Osteoblast (primary cell): Measurements from ENCODE around the gene MED13L. TPM values are rescaled to one million over a fixed set of nuclear protein-coding genes. Genes with fewer than 3 reads are reported as not detected.
A peak's percentile ranks its signal among the peaks of the same experiment; 100 is the strongest.

ENCODE experiments used
- DNase-seq: peaks from one replicate; pipeline ENCODE4 v3.0.0; 2011; ENCODE audit warnings: low spot score, mixed read lengths; ENCODE audit not compliant: insufficient read length; ENCODE audit errors: missing footprints
- H2AFZ ChIP-seq: 2 replicates; pipeline ENCODE4 v1.6.0; 2011; ENCODE audit warnings: mild to moderate bottlenecking, low read length
- H3K27ac ChIP-seq: 2 replicates; pipeline ENCODE4 v1.5.1; 2011; ENCODE audit warnings: mild to moderate bottlenecking, low read depth, low read length, moderate library complexity
- H3K27me3 ChIP-seq: 2 replicates; pipeline ENCODE4 v1.6.0; 2012; ENCODE audit warnings: mild to moderate bottlenecking, control low read depth, inconsistent platforms, low read length, moderate library complexity; ENCODE audit not compliant: insufficient read depth
- H3K36me3 ChIP-seq: 2 replicates; pipeline ENCODE4 v1.5.1; 2011; ENCODE audit warnings: mild to moderate bottlenecking, low read length, control low read depth, moderate library complexity; ENCODE audit not compliant: insufficient read depth
- H3K4me1 ChIP-seq: 2 replicates; pipeline ENCODE4 v1.5.1; 2011; ENCODE audit warnings: mild to moderate bottlenecking, low read length, control low read depth, moderate library complexity; ENCODE audit not compliant: insufficient read depth
- H3K4me2 ChIP-seq: 2 replicates; pipeline ENCODE4 v1.6.0; 2011; ENCODE audit warnings: mild to moderate bottlenecking, low read length; ENCODE audit not compliant: insufficient read depth
- H3K4me3 ChIP-seq: fragments of 200-600 bp; sonication (generic); 3 replicates; pipeline ENCODE4 v1.5.1; 2012; ENCODE audit warnings: mild to moderate bottlenecking, low read length, inconsistent platforms; ENCODE audit not compliant: insufficient read depth
- H3K79me2 ChIP-seq: 2 replicates; pipeline ENCODE4 v1.6.0; 2012; ENCODE audit warnings: mild to moderate bottlenecking, low read length, control low read depth, inconsistent platforms; ENCODE audit not compliant: insufficient read depth
- H3K9me3 ChIP-seq: 2 replicates; pipeline ENCODE4 v1.5.1; 2011; ENCODE audit warnings: low read depth, low read length, control low read depth
- H4K20me1 ChIP-seq: 2 replicates; pipeline ENCODE4 v1.6.0; 2012; ENCODE audit warnings: mild to moderate bottlenecking, low read length, control low read depth; ENCODE audit not compliant: insufficient read depth
- total RNA-seq: library from RNA; depleted of rRNA; stranded (reverse); fragments of >200 nt; gene quantifications from 2 replicates; pipeline ENCODE4 v1.2.3, GENCODE V29; 2012
- TF ChIP-seq, protein P1 (sequence below): IDR thresholded peaks from 2 replicates; pipeline ENCODE4 v1.5.1; 2011; ENCODE audit warnings: mild to moderate bottlenecking, low read depth, low read length, moderate library complexity; ENCODE audit errors: extremely low read depth

Gene MED13L
- total RNA-seq, 1 donor = 359 TPM

DNA sequence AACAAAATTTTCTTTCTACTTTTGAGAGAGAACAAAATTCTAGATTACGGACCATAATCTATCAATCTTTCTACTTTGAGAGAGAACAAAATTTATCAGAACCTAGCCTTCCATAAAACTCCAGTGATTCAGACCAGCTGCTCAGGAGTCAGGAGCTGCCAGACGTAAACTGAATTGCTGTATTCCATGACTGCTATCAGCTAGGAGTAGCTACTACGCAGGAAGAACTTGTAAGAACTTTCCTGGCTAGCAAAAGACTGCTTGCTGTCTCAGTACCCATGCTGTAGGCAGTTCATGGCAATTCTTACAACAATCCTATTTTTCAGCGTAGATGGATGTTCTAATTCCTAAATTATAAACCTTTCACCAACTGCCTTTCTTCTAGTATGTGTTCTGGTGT, 73.3 kb downstream of the MED13L start:
- TF ChIP-seq, protein P1, sequence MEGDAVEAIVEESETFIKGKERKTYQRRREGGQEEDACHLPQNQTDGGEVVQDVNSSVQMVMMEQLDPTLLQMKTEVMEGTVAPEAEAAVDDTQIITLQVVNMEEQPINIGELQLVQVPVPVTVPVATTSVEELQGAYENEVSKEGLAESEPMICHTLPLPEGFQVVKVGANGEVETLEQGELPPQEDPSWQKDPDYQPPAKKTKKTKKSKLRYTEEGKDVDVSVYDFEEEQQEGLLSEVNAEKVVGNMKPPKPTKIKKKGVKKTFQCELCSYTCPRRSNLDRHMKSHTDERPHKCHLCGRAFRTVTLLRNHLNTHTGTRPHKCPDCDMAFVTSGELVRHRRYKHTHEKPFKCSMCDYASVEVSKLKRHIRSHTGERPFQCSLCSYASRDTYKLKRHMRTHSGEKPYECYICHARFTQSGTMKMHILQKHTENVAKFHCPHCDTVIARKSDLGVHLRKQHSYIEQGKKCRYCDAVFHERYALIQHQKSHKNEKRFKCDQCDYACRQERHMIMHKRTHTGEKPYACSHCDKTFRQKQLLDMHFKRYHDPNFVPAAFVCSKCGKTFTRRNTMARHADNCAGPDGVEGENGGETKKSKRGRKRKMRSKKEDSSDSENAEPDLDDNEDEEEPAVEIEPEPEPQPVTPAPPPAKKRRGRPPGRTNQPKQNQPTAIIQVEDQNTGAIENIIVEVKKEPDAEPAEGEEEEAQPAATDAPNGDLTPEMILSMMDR = no peak
- no peak overlapping the region for H3K27ac ChIP-seq
- peaks cover 76% of the 10 kb centered on the region for H4K20me1 ChIP-seq
- H3K27me3 ChIP-seq = no peaks in the 10 kb centered on the region
- no peaks in the 10 kb centered on the region for H3K9me3 ChIP-seq
- no peak overlapping the region for H2AFZ ChIP-seq
- peaks cover 95% of the 10 kb centered on the region for H3K79me2 ChIP-seq
- no peaks in the 10 kb centered on the region for H3K36me3 ChIP-seq
- no peak overlapping the region for H3K4me3 ChIP-seq
- H3K4me1 ChIP-seq = peaks cover 26% of the 10 kb centered on the region
- no peak for DNase-seq
- H3K4me2 ChIP-seq = no peak overlapping the region

DNA sequence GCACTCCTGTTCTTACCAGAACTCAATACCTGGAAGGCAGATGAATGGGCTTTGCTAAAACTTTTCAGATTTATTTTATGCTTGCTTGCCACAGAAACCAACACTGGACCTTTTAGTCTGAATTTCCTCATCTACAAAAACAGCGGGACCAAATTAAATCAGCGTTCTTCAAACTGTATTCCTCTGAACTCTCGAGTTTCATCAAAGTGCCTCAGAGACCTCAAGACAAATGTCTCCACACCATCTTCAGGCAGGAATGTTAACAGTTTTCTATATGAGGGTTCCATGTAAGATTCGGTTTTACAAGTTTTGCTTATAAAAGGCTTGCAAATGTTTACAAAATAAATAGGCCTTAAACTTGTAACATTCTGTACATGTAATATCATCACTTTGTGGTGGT, 74.6 kb downstream of the MED13L start:
- H4K20me1 ChIP-seq = peaks cover 77% of the 10 kb centered on the region
- peaks cover 26% of the 10 kb centered on the region for H3K4me1 ChIP-seq
- H2AFZ ChIP-seq = no peak overlapping the region
- peak overlapping the region; percentile 35 for H3K4me2 ChIP-seq
- no peaks in the 10 kb centered on the region for H3K36me3 ChIP-seq
- H3K79me2 ChIP-seq = peaks cover 96% of the 10 kb centered on the region
- no peak overlapping the region for H3K4me3 ChIP-seq
- H3K9me3 ChIP-seq = no peaks in the 10 kb centered on the region
- peak overlapping the region; percentile 46 for H3K27ac ChIP-seq
- DNase-seq = no peak
- H3K27me3 ChIP-seq = no peaks in the 10 kb centered on the region
- TF ChIP-seq, protein P1 = peak; percentile 42

DNA sequence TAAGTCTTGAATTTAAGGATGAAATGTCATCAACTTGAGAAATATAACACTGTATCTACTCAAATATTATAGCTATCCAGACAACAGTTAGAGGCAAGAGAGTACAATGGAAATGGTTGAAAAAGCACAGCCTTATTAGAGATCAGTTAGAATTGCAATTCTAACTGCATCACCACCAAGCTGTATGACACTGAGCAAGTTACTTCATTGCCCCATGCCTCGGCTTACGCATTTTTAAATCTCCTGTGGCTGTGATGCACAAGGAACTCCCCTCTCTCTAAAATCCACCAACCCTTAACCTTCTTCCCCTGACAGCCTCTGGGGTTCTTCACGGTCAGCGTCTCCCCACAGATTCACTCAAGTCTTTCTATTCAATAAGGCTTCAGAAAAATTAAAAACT, 75.1 kb downstream of the MED13L start:
- no peaks in the 10 kb centered on the region for H3K9me3 ChIP-seq
- peak overlapping the region; percentile 35 for H3K4me2 ChIP-seq
- TF ChIP-seq, protein P1 = no peak
- peak overlapping the region; percentile 46 for H3K27ac ChIP-seq
- peaks cover 26% of the 10 kb centered on the region for H3K4me1 ChIP-seq
- peaks cover 75% of the 10 kb centered on the region for H4K20me1 ChIP-seq
- no peaks in the 10 kb centered on the region for H3K36me3 ChIP-seq
- H3K4me3 ChIP-seq = no peak overlapping the region
- H2AFZ ChIP-seq = no peak overlapping the region
- DNase-seq = no peak
- peaks cover 96% of the 10 kb centered on the region for H3K79me2 ChIP-seq
- H3K27me3 ChIP-seq = no peaks in the 10 kb centered on the region

DNA sequence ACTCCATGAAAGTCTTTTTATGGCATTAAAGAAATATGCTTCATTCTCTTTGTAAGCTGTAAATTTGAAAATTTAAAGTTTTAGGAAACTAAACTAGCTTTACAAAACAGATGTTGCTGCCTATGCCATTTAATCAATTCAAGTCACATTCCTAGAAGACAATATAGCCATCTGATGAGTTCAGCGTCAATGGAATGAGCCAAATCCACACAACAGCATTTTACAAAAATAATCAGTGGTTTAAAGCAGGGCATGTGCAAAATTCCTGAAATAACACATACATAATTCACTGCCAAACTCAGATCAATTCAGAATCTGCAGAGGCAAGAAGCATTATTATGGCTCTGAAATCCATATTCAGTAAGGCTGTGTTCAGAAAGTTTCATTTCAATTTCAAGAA, 75.6 kb downstream of the MED13L start:
- Histone ChIP-seq H3K4me3 (peak overlapping the region; percentile 17), H3K9me3 (no peaks in the 10 kb centered on the region), H3K27ac (peak overlapping the region; percentile 46), H3K4me1 (peaks cover 26% of the 10 kb centered on the region), H4K20me1 (peaks cover 74% of the 10 kb centered on the region), H3K79me2 (peaks cover 96% of the 10 kb centered on the region), H3K27me3 (no peaks in the 10 kb centered on the region), H2AFZ (no peak overlapping the region), H3K36me3 (no peaks in the 10 kb centered on the region), H3K4me2 (peak overlapping the region; percentile 35)
- TF ChIP-seq, protein P1 = no peak
- peak; percentile 22 for DNase-seq
